Mammary epithelial cell (primary cell): Measurements from ENCODE around the gene LMAN2.

Source experiments
- CTCF ChIP-seq, 2 donors: IDR thresholded peaks in 1 of 2; conservative IDR thresholded peaks in 1 of 2; 2 replicates each; pipeline ENCODE4 v1.5.1; 2011 to 2012; ENCODE audit warnings: inconsistent platforms in 2 of 2, low read length in 2 of 2, mild to moderate bottlenecking in 2 of 2, control low read depth in 1 of 2, low read depth in 1 of 2; ENCODE audit not compliant: insufficient read depth in 1 of 2; ENCODE audit errors: extremely low read depth in 1 of 2
- EZH2 ChIP-seq: IDR thresholded peaks from 2 replicates; pipeline ENCODE4 v1.6.1; 2012; ENCODE audit warnings: low read length, inconsistent platforms, borderline replicate concordance

- no peak for TF ChIP-seq CTCF (conservative IDR thresholded peaks at IDR 0.05 in 1 of 2, IDR thresholded peaks at IDR 0.05 in 1 of 2; ENCODE audit: extremely low read depth in 1 of 2, insufficient read depth in 1 of 2, low read depth in 1 of 2, low read length in 2 of 2)
- no peak for TF ChIP-seq EZH2
Observed at GRCh38 chr5:177355162-177355867, 3.8 kb upstream of the LMAN2 start.
